ENCODE data around the gene ZNF385A.

ZNF385A gene
- 0.29 to 3.3 (median 0.98) reads per million in 4 experiments for total RNA-seq

- no peak for DNase-seq
Observed at GRCh38 chr12:54384591-54385041, at the start of gene ZNF385A. Gene ZNF385A (minus strand): TSS chr12:54384733. CDS start chr12:54384514, 219 bp downstream.

DNA sequence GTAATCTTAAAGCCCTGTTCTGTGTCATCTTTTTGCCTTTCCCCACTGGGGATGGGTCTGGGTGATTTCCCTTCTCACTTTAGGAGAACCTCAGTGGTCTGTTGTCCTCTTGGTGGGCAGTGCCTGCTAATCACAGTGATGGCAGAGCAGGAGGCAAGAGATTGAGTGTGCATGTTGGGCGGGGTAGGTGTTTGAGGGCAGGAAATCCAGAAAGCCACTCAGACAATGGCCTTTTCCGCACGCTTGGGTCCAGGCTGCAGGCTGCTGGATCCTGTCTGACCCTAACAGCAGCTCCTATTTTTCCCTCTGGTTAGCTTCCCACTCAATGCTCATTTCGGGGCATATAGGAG lies 48.3 kb upstream of the ZNF385A start:
- no peak for DNase-seq

DNA sequence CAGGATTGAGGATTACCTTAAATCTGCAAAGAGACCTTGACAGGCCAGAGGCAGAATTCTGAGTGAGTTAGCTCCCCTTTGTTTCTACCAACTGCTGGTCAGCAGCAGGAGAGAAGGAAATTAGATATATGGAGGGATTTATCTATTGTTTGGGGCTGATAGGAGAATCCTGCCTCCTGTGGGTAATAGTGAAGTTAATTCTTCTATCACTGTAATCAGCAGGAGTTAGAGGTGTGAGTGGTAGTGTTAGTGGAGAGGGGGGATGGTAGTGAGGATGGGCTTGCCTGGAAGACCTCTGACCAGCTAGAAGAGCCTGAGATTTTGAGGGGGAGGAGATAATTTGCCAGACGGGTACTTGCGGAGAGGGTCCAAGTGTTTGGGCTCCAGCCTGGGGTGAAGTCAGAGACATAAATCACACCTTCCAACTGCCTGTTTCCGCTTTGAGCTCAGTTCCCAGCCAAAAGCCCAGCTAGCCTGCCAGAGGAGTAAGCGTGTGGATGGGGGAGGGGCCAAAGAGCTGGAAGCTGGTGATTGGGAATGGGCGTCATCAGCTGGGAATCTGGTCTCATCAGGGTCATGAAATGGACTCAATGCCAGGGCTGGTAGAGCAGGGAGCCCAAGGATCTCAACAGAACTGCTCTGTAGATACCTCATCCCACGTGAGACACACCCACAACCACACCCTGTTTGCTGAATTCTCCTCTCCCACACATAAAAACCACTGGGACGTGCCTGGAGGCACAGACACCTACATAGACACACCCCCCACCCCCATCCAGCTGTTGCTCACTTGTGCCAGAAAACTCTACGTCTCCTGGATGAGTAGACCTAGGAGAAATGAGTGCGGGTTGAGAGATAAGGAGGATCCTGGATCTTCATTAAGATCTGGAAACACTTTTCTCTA lies 47.6 kb upstream of the ZNF385A start:
- DNase-seq = no peak

DNA sequence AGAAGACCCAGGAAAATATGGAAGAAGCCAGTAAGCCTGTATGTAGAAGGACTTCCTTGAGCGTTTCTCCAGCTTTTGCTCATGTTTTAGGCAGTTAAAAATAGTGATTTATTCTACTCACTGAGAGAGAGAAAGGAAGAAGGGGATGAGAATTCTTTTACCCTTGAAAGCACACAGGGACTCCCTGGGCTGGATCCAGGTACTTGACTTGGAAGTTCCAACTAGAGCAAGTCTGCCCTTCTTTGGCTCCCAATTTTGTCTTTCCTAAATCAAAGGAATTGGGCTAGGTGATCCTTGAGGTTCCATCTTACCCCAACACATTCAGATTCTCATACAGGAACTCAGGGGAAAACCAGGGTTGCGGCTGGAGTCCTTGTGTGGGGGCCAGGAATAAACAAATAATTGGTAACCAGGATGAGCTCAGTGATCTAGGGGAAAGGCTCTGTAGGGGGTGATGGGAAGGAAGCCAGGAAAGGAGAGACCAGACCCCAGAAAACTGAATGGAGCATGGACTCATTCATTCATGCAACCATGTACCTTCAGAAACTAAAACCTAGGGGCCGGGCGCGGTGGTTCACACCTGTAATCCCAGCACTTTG lies 46.0 kb upstream of the ZNF385A start:
- DNase-seq = no peak

DNA sequence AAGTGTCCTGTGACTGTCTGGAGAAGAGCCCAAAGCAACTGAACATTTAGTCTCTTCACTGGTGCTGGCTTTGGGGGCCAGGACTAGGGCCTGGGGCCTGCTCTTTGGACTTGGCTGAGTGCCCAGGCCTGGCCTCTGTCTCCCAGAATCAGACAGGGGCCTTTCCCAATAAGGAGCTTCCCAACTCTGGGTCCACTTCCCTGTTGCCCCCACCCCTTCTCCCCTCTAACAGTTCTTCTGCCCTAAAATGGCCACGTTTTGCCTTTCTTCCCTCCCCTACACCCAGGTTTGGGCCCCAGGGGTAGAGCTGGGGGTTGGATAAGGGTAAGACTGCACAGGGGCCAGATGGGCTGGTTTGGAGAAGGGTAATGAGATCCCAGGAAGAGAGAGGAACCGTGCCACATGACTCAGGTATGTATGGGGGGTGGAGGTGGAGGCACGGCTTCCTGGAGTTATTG lies 44.5 kb upstream of the ZNF385A start:
- no peak for DNase-seq

- no peak for DNase-seq
Observed at GRCh38 chr12:54428050-54429013, 43.8 kb upstream of the ZNF385A start.

- no peak for DNase-seq
Observed at GRCh38 chr12:54427106-54427505, 42.6 kb upstream of the ZNF385A start.

DNA sequence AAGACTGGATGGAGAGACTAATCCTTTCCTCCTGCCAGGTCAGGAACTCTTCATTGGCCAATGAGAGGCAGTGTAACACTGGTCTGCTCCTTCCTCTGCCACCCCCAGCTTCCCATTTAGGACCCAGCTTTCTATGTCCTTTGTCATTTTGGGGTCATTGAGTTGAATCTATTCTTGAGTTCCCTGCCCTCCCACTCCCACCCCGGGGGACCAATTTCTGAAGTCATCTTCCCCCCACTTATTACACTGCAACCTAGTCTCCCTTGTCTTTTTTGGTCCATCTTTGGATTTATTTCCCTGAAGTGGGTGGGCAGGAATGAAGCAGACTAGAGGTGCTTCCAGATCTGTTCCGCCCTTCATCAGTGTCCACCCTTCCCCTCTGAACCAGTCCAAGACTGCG lies 42.2 kb upstream of the ZNF385A start:
- no peak for DNase-seq

DNA sequence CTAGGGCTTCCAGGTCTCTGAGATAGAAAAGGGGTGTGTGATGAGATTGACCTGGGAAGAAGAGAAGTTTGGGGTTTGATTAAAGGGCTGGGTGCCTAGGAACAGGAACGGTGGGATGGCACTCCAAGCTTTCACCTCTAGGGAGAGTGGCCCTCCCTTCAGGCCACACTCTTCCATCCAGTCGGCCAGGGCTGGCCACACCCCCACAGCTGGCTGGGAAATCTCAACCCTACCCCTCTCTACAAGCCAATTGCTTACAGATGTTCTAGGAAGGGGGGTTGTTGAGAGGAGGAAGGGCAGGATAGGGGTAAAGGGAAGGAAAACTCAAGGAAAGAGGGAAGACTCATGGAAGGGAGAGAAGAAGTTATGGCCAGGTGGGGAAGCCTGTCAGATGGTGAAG lies 41.2 kb upstream of the ZNF385A start:
- no peak for DNase-seq

- no peak for DNase-seq
Observed at GRCh38 chr12:54424224-54424623, 39.7 kb upstream of the ZNF385A start.

DNA sequence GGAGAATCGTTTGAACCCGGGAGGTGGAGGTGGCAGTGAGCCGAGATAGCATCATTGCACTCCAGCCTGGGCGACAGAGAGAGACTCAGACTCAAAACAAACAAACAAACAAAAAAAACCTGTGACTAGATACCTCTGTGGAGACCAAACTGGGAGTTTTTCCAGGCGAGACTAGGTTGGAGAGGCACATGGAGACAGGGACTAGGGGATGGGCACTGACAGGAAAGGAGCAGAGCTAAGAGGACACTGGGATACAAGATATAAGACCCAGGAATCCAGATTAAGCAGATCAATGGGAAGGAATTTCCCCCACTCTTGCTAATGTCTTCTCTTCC lies 39.2 kb upstream of the ZNF385A start:
- DNase-seq = no peak

DNA sequence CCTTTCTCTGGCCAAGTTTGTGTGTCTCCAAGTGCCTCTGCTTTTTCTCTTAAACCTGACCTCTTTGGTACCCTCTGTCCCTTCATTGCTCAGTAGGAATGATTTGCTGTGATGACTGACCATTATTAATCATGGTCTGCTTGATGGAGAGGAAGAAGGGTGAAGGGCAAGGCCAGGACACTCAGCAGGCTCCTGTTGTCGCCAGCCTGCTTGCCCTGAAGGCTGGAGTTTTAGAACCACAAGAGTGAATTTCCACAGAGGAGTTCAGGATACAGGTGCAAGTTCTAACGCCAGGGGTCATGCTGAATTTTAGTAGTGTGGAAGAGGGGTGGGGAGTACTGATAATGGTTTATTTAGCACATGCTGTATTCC lies 37.3 kb upstream of the ZNF385A start:
- no peak for DNase-seq

- DNase-seq = no peak
Observed at GRCh38 chr12:54421175-54421878, 36.8 kb upstream of the ZNF385A start.

- no peak for DNase-seq
Observed at GRCh38 chr12:54420766-54421144, 36.2 kb upstream of the ZNF385A start.

DNA sequence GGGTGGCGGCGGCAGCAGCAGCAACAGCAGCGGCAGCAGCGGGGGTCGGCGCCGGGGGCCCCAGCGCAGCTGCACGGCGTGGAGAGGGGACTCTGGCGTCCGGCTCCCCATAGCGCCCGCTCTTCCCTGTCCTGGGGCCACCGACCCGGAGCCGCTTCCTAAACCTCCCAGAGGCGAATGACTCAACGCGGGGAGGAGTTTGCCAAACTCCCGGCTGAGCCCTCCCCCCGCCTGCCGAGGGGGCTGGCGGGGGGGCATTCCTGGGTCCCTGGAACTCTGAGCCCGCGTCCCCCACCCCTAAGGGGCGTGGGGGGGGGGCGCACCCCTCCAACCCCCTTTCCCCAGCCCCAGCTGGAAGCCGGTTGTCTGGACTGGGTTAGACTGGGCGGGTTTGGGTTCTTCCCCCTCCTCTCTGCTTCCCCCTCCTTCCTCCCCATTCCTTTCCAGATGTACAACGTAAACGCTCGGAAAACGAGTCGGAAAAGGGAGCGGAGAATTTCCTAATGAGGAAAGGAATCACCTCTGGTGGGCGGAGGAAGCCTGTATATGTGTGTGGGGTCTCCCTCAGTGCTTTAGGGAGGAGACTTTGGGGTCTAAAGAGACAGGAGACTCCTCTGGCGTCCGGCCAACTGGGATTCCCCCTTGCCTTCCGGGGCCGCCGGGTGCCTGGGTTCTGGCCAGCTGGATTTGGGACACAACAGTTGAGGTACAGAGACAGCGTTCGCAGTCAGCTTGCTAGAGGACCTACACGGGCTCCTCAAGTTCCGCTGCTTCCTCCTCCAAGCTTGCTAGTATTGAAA lies 34.8 kb upstream of the ZNF385A start, which contains the start of gene ITGA5:
TSS of gene ITGA5 (minus strand) at position 179 of the 800 bp plus-strand sequence. CDS start at position 111, 68 bp downstream.
- DNase-seq = peak; percentile 53

GRCh38 chr12:54418441-54419087 lies 34.0 kb upstream of the ZNF385A start:
- no peak for DNase-seq

GRCh38 chr12:54417712-54418440 lies 33.3 kb upstream of the ZNF385A start:
- DNase-seq = peak; percentile 17

DNA sequence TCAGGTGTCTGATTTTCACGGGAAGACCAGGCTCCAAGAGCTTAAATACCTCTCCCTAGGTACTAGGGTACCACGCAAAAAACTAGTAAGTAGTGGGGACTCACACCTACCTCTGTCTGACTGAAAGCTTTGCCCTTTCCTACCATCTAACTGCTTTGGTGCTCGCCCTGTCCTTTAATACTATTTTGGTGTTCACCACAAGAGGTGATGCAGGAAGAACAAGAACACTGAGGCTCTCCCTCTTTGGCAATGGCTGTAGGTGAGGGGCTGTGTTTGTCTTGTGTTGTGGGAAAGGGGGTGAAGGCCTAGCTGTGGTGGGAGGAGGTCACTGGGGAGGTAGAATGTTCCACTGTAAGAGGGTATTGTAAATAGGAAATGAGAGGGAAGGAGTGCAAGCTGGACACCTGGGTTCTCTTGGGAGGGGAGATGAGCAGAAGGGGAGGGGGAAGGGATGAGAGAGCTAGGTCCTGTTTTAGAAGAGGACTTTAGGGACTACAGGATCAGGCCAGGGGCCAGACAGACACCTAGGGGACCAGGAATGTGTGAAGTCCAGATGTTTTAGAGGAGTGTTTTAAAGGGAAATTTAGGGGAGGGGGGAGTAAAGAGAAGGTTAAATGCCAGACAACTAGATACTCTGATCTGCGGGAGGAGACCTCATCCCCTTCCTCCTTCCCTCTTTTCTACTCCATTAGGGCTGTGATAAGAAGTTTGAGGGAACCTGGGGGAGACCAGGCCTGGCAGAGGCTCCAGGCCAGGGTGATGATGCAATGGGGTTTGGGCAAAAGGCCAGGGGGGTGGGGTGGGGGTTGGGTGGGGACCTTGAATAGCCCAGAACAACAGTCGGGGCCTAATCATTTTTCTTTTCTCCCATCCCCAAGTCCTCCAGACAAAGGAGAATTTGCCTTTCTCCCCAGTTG lies 32.4 kb upstream of the ZNF385A start:
- DNase-seq = no peak

Data from effector CD8-positive, alpha-beta T cell (primary cell).